Epidermal melanocyte (primary cell): Measurements from ENCODE around the gene SNED1.

Experiments
- DNase-seq: peaks from one replicate; pipeline ENCODE4 v3.0.0; 2011; ENCODE audit warnings: low spot score; ENCODE audit not compliant: insufficient read length

The SNED1 gene

GRCh38 chr2:241020629-241021190 lies 22.3 kb downstream of the SNED1 start:
- no peak for DNase-seq

GRCh38 chr2:241025639-241026038 lies 27.2 kb downstream of the SNED1 start:
- DNase-seq: no peak

- DNase-seq: no peak
Measured at GRCh38 chr2:241029599-241030332, 31.3 kb downstream of the SNED1 start.

DNA sequence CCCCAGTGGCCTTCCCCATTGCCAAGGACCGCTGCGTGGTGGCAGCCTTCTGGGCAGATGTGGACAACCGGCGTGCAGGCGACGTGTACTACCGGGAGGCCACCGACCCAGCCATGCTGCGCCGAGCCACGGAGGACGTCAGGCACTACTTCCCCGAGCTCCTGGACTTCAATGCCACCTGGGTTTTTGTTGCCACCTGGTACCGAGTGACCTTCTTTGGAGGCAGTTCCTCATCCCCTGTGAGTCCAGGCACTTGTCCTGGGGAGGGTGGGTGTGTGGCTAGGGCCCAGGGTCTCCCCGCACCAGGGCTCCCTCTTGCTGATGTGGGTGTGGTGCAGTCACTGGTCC lies 31.9 kb downstream of the SNED1 start:
- DNase-seq: no peak

GRCh38 chr2:241030883-241031282 lies 32.5 kb downstream of the SNED1 start:
- DNase-seq: no peak

GRCh38 chr2:241031436-241032165 lies 33.2 kb downstream of the SNED1 start:
- DNase-seq: no peak

GRCh38 chr2:241033336-241033987 lies 35.0 kb downstream of the SNED1 start:
- DNase-seq: no peak

GRCh38 chr2:241033994-241034393 lies 35.6 kb downstream of the SNED1 start:
- DNase-seq: no peak

GRCh38 chr2:241034490-241035141 lies 36.2 kb downstream of the SNED1 start:
- no peak for DNase-seq

- DNase-seq: no peak
Measured at GRCh38 chr2:241035142-241035817, 36.9 kb downstream of the SNED1 start.

DNA sequence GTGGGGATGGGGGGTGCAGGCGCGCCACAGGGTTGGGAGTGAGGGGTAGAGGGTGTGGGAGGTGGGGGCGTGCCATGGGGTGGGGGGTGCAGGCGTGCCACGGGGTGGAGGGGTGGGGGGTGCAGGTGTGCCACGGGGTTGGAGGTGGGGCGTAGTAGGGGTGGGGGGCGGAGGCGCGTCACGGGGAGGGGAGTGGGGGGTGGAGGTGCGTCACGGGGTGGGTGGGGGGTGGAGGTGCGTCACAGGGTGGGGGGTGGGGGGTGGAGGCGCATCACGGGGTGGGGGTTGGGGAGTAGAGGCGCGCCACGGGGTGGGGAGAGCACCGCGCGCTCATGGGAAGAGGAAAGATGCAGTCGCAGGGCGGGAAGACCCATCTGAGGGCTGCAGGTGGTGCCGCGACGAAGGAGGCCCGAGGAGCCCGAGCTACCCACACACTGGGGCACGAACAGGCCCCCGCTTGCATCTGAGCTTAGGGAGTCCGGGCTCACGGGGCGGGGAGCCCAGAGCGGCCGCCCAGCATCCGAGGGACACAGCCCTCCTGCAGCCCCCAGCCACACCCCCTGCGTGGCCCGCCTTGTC lies 37.5 kb downstream of the SNED1 start:
- no peak for DNase-seq

GRCh38 chr2:241036397-241036963 lies 38.1 kb downstream of the SNED1 start:
- DNase-seq: no peak

DNA sequence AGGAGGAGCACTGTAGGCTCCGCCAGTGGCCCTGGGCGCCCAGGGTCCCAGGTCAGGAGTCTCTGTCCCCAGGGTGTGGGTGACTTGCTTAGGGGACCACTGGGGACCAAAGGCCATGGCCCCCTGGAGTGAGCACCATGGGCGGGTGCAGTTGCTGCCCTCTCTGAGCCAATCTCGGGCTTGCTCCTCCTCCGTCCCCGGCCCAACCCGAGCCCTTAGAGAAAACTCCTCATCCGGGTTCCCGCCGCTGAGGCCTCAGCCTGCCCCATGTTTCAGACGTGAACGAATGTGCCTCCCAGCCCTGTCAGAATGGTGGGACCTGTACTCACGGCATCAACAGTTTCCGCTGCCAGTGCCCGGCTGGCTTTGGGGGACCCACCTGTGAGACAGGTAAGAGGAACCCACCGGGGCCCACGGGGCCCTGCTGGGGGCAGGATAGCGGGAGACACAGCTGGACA lies 38.6 kb downstream of the SNED1 start:
- DNase-seq: no peak

GRCh38 chr2:241037498-241037897 lies 39.1 kb downstream of the SNED1 start:
- no peak for DNase-seq

DNA sequence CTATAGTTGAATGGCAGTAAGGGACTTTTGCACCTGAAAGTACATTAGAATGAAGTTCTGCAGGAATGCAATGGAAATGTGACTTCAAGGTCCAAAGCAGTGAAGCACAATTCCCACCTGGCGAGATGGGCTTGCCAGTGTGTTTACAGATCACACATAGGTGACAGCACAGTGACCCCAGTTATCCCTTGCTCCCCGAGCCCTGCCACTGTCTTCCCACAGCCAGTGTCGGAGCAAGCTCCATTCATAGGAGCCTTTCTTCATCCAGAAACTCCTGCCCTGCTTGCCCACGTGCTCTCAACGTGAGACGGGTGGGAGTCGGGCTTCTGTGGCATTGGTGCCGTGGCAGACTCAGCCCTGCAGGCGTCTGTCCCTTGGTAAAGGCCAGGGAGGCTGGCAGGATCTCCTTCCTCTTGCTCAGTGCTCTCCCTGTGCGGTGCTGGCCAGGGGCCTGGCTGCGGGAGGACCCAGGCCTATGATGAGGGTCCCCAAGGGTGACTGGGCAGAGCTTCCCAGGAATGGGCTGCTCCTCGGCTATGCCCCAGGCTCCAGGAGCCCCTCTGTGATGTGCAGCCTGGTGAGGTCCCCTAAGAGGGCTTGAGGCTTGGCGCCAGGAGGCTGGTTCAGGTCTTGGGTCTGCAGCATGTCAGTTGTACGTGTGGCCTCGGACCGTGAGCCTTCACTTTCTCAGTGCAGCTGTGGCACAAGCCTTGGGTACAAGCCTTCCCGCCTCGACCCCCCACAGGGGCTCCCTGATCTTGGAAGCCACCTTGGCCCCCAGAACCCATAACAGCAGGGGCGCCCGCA lies 40.2 kb downstream of the SNED1 start:
- no peak for DNase-seq

DNA sequence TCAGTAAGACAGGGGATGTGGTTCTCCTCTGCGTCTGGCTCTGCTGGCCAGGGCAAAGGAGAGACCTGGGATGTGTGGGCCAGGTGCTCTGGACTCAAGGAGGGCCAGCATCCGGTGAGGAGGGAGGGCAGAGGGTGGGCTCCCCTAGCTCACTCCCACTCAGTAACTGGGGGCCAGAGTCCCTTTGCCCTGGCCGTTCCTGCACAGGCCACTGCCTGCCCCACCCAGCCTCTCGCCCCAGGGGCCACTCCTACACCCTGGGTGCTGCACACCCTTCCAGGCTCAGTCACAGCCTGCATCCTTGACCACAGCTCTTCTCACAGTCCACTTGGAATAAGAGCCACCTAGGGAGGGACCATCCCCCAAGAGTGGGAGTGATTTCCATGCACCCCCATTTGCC lies 41.0 kb downstream of the SNED1 start:
- DNase-seq: no peak

- no peak for DNase-seq
Measured at GRCh38 chr2:241040081-241040803, 41.8 kb downstream of the SNED1 start.

DNA sequence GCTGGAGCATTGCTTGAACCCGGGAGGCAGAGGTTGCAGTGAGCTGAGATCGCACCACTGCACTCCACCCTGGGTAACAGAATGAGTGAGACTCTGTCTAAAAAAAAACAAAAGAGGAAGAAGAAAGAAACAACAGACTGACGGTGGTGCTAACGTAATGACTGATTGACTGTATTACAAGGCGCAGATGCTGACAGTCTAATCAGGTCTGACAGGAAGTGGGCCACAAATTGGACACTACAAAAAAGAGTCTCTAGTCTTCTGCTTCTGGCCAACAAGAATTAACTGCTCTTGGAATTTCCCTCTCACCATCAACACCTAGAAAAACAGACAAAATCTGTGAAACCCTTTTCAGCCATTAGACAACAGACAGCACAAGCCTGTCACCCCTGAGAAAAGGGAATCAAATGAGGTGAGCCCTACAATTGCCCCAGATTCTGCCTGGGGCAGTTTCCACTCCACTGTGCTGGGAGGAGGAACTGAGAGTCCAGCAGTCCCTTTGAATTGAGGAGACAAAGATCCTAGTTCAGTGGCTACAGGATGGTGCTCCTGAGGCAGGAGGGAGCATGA lies 43.3 kb downstream of the SNED1 start:
- no peak for DNase-seq
